Measurements from ENCODE around the gene IQCH. TPM values are rescaled to one million over a fixed set of nuclear protein-coding genes. Genes with fewer than 3 reads are reported as not detected.
A peak's percentile ranks its signal among the peaks of the same experiment; 100 is the strongest.

IQCH gene
- polyA plus RNA-seq, 1 of the 3 experiments (the other 2 are of a cell fraction) = 0.81 TPM

DNA sequence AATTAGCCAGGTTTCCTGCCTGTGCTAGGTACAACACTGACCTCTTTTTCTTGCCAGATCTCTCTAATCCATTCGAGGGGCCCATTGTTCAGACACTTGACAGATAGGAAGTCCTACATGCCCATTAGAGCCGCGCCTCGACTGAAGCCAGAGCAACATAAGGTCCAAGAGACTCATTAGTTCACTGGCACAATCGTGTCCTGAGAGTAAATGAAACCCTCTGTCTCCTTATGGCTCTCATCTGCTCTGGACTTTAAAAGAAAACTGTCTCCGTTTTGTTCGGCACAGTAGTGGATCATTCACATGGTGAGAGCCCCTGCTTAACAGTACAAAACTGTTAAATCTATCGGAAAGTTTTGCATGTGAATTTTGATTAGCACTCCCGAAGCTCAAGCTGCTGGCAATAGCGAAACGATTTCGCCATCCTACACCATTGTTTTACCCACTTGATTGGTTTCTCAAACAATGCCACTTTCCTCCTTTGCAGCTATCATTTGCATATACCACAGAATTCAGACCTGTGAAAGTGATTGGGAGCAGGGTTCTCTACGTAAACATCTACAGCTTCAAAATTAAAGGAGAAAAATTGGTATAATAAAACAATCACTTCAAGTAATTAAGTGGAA, 247.4 kb downstream of the IQCH start:
- H2AFZ ChIP-seq (ENCODE audit: low read depth) = no peak overlapping the region
- H4K20me1 ChIP-seq (ENCODE audit: insufficient read depth) = no peaks in the 10 kb centered on the region
- no peak for TF ChIP-seq EP300 (IDR thresholded peaks at IDR 0.05; ENCODE audit: borderline replicate concordance in 1 of 2, low read depth in 1 of 2, low read length in 1 of 2)
- no peak for TF ChIP-seq SIN3A (IDR thresholded peaks at IDR 0.05; ENCODE audit: borderline replicate concordance, low read depth, low read length)
- POLR2A ChIA-PET = no interaction called here
- WGBS (ENCODE audit: low lambda C conversion rate) = 80% methylated on average over 13 of the region's 13 CpGs
- H3K9me3 ChIP-seq = no peaks in the 10 kb centered on the region
- H3F3A ChIP-seq (replicated peaks; ENCODE audit: insufficient read depth) = peaks cover 4% of the 10 kb centered on the region
- H3K9ac ChIP-seq = no peak overlapping the region
- H3K9me2 ChIP-seq = no peaks in the 10 kb centered on the region
- CTCF ChIA-PET = interaction anchor here (0.6 to 2.8 kb wide), 14 partner anchors 12 to 555 kb away, joined by 3 to 19 read pairs (median 6); no protein-coding TSS in a partner anchor
- no peak overlapping the region for H3K27ac ChIP-seq (ENCODE audit: low read depth in 2 of 2, low read length in 1 of 2)
- no peaks in the 10 kb centered on the region for H3K36me3 ChIP-seq (replicated peaks in 1 of 2; ENCODE audit: control insufficient read depth in 1 of 2, insufficient read depth in 2 of 2, low read length in 1 of 2)
- H3K4me2 ChIP-seq = no peak overlapping the region
- no peak overlapping the region for H3K4me3 ChIP-seq (ENCODE audit: low read depth in 2 of 2, low read length in 1 of 2)
- H3K27me3 ChIP-seq (ENCODE audit: insufficient read depth) = no peaks in the 10 kb centered on the region
- H3K4me1 ChIP-seq (ENCODE audit: control insufficient read depth in 1 of 2, insufficient read depth in 2 of 2, low read depth in 1 of 2, low read length in 1 of 2) = peaks cover 0 to 3% of the 10 kb centered on the region in 2 experiments; a peak in 2 of 4 replicates
- no peaks in the 10 kb centered on the region for H3K79me2 ChIP-seq (ENCODE audit: insufficient read depth)
- DNase-seq = no peak

DNA sequence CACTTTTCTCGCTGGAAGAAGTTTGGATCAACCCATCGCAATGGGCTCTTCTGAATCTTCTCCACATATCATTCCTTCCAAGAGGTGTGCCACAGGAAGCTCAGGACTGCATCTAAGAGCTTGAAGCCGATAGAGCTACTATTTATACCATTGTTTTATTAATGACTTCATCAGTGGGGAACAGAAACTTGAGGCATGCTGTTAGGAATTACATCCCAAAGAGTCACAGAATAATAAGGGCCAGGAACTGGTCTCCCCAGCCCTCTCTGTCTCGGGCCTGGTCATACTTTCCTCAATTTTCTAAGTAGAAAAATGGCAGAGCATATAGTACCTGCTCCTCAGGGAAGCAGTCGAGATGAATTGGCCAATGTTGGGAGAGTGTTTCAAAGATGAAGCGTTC, 249.5 kb downstream of the IQCH start:
- Histone ChIP-seq H3K9ac (no peak overlapping the region), H3K4me3 (ENCODE audit: low read depth in 2 of 2, low read length in 1 of 2) (no peak overlapping the region), H4K20me1 (ENCODE audit: insufficient read depth) (no peaks in the 10 kb centered on the region), H3K36me3 (replicated peaks in 1 of 2; ENCODE audit: control insufficient read depth in 1 of 2, insufficient read depth in 2 of 2, low read length in 1 of 2) (no peaks in the 10 kb centered on the region), H3F3A (replicated peaks; ENCODE audit: insufficient read depth) (peaks cover 4% of the 10 kb centered on the region), H2AFZ (ENCODE audit: low read depth) (0 out of 2 replicates have a peak overlapping the region, but pooled peaks have one; percentile 13), H3K9me3 (no peaks in the 10 kb centered on the region), H3K79me2 (ENCODE audit: insufficient read depth) (no peaks in the 10 kb centered on the region), H3K9me2 (no peaks in the 10 kb centered on the region), H3K4me1 (ENCODE audit: control insufficient read depth in 1 of 2, insufficient read depth in 2 of 2, low read depth in 1 of 2, low read length in 1 of 2) (peaks cover 0 to 3% of the 10 kb centered on the region in 2 experiments; a peak in 2 of 4 replicates), H3K4me2 (0 out of 2 replicates have a peak overlapping the region, but pooled peaks have one; percentile 4), H3K27ac (ENCODE audit: low read depth in 2 of 2, low read length in 1 of 2) (peak overlapping the region in 1 of 2 experiments; percentile 20; a peak in 1 of 4 replicates), H3K27me3 (ENCODE audit: insufficient read depth) (no peaks in the 10 kb centered on the region)
- 84% methylated on average over 6 of the region's 6 CpGs for WGBS (ENCODE audit: low lambda C conversion rate)
- POLR2A ChIA-PET = no interaction called here
- CTCF ChIA-PET = interaction anchor here (1.1 to 2.6 kb wide), 2 partner anchors 37 to 332 kb away, joined by 4 to 7 read pairs; no protein-coding TSS in a partner anchor
- TF ChIP-seq CHD2 (IDR thresholded peaks at IDR 0.05; ENCODE audit: low read length, partially characterized antibody) = no peak
- DNase-seq = no peak

DNA sequence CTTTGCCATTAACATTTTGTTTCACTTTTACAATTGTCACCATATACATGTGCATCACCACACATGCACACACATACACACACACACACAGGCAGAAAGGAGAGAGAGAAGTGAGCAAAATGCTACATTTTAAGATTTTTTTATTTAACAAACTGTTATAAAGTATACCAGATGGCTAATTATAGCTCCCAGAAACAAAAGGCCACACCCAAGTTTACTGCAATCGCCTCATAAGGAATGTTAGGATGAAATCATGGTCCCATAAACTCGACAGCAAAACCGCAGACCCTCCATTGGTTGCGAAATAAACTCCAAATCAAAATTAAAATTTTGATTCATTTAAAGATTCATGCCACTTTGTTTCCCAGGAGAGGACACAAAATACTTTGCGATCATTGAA, 250.2 kb downstream of the IQCH start:
- Histone ChIP-seq H3K27ac (ENCODE audit: low read depth in 2 of 2, low read length in 1 of 2) (no peak overlapping the region), H3K4me2 (no peak overlapping the region), H2AFZ (ENCODE audit: low read depth) (no peak overlapping the region), H3K79me2 (ENCODE audit: insufficient read depth) (no peaks in the 10 kb centered on the region), H3K9me3 (no peaks in the 10 kb centered on the region), H3K4me3 (ENCODE audit: low read depth in 2 of 2, low read length in 1 of 2) (no peak overlapping the region), H3K4me1 (ENCODE audit: control insufficient read depth in 1 of 2, insufficient read depth in 2 of 2, low read depth in 1 of 2, low read length in 1 of 2) (peaks cover 0 to 3% of the 10 kb centered on the region in 2 experiments; a peak in 2 of 4 replicates), H4K20me1 (ENCODE audit: insufficient read depth) (no peaks in the 10 kb centered on the region), H3K27me3 (ENCODE audit: insufficient read depth) (no peaks in the 10 kb centered on the region), H3K9ac (no peak overlapping the region), H3F3A (replicated peaks; ENCODE audit: insufficient read depth) (peaks cover 4% of the 10 kb centered on the region), H3K9me2 (no peaks in the 10 kb centered on the region), H3K36me3 (replicated peaks in 1 of 2; ENCODE audit: control insufficient read depth in 1 of 2, insufficient read depth in 2 of 2, low read length in 1 of 2) (no peaks in the 10 kb centered on the region)
- ChIA-PET POLR2A (no interaction called here), CTCF (no interaction called here)
- WGBS (ENCODE audit: low lambda C conversion rate) = 92% methylated on average over 5 of the region's 5 CpGs
- DNase-seq = no peak
- TF ChIP-seq, protein P1, sequence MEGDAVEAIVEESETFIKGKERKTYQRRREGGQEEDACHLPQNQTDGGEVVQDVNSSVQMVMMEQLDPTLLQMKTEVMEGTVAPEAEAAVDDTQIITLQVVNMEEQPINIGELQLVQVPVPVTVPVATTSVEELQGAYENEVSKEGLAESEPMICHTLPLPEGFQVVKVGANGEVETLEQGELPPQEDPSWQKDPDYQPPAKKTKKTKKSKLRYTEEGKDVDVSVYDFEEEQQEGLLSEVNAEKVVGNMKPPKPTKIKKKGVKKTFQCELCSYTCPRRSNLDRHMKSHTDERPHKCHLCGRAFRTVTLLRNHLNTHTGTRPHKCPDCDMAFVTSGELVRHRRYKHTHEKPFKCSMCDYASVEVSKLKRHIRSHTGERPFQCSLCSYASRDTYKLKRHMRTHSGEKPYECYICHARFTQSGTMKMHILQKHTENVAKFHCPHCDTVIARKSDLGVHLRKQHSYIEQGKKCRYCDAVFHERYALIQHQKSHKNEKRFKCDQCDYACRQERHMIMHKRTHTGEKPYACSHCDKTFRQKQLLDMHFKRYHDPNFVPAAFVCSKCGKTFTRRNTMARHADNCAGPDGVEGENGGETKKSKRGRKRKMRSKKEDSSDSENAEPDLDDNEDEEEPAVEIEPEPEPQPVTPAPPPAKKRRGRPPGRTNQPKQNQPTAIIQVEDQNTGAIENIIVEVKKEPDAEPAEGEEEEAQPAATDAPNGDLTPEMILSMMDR (IDR thresholded peaks at IDR 0.05) = no peak
- TF ChIP-seq, protein P2, sequence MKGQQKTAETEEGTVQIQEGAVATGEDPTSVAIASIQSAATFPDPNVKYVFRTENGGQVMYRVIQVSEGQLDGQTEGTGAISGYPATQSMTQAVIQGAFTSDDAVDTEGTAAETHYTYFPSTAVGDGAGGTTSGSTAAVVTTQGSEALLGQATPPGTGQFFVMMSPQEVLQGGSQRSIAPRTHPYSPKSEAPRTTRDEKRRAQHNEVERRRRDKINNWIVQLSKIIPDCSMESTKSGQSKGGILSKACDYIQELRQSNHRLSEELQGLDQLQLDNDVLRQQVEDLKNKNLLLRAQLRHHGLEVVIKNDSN (IDR thresholded peaks at IDR 0.05; ENCODE audit: borderline replicate concordance, low read depth) = no peak
- TF ChIP-seq MXI1 (IDR thresholded peaks at IDR 0.05; ENCODE audit: low read depth, low read length) (no peak), TAF1 (IDR thresholded peaks at IDR 0.05; ENCODE audit: borderline replicate concordance, low read depth, low read length) (no peak), GATA2 (CRISPR knock-in tag; IDR thresholded peaks at IDR 0.05) (no peak), ELF1 (IDR thresholded peaks at IDR 0.05) (no peak), GABPA (IDR thresholded peaks at IDR 0.05; ENCODE audit: low read depth) (no peak), JUND (IDR thresholded peaks at IDR 0.05) (no peak), POLR2AphosphoS5 (IDR thresholded peaks at IDR 0.05; ENCODE audit: low read depth, low read length) (no peak)
- TF ChIP-seq, protein P3, sequence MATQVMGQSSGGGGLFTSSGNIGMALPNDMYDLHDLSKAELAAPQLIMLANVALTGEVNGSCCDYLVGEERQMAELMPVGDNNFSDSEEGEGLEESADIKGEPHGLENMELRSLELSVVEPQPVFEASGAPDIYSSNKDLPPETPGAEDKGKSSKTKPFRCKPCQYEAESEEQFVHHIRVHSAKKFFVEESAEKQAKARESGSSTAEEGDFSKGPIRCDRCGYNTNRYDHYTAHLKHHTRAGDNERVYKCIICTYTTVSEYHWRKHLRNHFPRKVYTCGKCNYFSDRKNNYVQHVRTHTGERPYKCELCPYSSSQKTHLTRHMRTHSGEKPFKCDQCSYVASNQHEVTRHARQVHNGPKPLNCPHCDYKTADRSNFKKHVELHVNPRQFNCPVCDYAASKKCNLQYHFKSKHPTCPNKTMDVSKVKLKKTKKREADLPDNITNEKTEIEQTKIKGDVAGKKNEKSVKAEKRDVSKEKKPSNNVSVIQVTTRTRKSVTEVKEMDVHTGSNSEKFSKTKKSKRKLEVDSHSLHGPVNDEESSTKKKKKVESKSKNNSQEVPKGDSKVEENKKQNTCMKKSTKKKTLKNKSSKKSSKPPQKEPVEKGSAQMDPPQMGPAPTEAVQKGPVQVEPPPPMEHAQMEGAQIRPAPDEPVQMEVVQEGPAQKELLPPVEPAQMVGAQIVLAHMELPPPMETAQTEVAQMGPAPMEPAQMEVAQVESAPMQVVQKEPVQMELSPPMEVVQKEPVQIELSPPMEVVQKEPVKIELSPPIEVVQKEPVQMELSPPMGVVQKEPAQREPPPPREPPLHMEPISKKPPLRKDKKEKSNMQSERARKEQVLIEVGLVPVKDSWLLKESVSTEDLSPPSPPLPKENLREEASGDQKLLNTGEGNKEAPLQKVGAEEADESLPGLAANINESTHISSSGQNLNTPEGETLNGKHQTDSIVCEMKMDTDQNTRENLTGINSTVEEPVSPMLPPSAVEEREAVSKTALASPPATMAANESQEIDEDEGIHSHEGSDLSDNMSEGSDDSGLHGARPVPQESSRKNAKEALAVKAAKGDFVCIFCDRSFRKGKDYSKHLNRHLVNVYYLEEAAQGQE (IDR thresholded peaks at IDR 0.05; ENCODE audit: low read depth, low read length) = no peak
- TF ChIP-seq, protein P4, sequence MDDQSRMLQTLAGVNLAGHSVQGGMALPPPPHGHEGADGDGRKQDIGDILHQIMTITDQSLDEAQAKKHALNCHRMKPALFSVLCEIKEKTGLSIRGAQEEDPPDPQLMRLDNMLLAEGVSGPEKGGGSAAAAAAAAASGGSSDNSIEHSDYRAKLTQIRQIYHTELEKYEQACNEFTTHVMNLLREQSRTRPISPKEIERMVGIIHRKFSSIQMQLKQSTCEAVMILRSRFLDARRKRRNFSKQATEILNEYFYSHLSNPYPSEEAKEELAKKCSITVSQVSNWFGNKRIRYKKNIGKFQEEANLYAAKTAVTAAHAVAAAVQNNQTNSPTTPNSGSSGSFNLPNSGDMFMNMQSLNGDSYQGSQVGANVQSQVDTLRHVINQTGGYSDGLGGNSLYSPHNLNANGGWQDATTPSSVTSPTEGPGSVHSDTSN (IDR thresholded peaks at IDR 0.05) = no peak
